Kidney (tissue), 14 donors: ENCODE data around the gene ANKUB1. TPM values are rescaled to one million over a fixed set of nuclear protein-coding genes. Genes with fewer than 3 reads are reported as not detected.

ENCODE experiments used
- DNase-seq, 5 donors: peaks; one replicate each; pipeline ENCODE4 v3.0.0-alpha.2; 2013 to 2020
- FAIRE-seq: peaks from 2 replicates; lab custom pipeline; 2012; peaks lifted over from hg19 to GRCh38; lab: Jason Lieb, UNC
- H3K27ac ChIP-seq, 2 donors: one replicate each; pipeline ENCODE4 v1.7.0; 2013; ENCODE audit warnings: low read depth in 2 of 2, low read length in 2 of 2, inconsistent platforms in 1 of 2
- H3K27me3 ChIP-seq: one replicate; pipeline ENCODE4 v1.7.1; 2013; ENCODE audit warnings: low read length, inconsistent platforms; ENCODE audit not compliant: control insufficient read depth, insufficient read depth
- H3K36me3 ChIP-seq, 3 donors: one replicate each; pipeline versions ENCODE4 v1.7.0 to v1.7.1; 2013; ENCODE audit warnings: low read length in 3 of 3, control low read depth in 1 of 3, inconsistent platforms in 1 of 3; ENCODE audit not compliant: insufficient read depth in 3 of 3, control insufficient read depth in 2 of 3
- H3K4me1 ChIP-seq, 3 donors: one replicate each; pipeline versions ENCODE4 v1.7.0 to v1.7.1; 2013; ENCODE audit warnings: low read length in 3 of 3, inconsistent platforms in 1 of 3, low read depth in 1 of 3; ENCODE audit not compliant: control insufficient read depth in 2 of 3, insufficient read depth in 2 of 3
- H3K4me3 ChIP-seq, 3 donors: one replicate each; pipeline versions ENCODE4 v1.7.0 to v1.8.1; 2013; ENCODE audit warnings: low read length in 3 of 3, control low read depth in 1 of 3, inconsistent platforms in 1 of 3
- H3K9ac ChIP-seq, 3 donors: one replicate each; pipeline versions ENCODE4 v1.7.0 to v1.7.1; 2013; ENCODE audit warnings: low read length in 3 of 3, control low read depth in 1 of 3, inconsistent platforms in 1 of 3
- H3K9me3 ChIP-seq, 3 donors: one replicate each; pipeline versions ENCODE4 v1.7.0 to v1.7.1; 2013; ENCODE audit warnings: low read length in 3 of 3, control low read depth in 1 of 3, inconsistent platforms in 1 of 3; ENCODE audit not compliant: control insufficient read depth in 2 of 3, insufficient read depth in 1 of 3
- CTCF ChIP-seq: IDR thresholded peaks from 3 replicates; pipeline ENCODE4 v1.5.1; 2012; ENCODE audit warnings: mild to moderate bottlenecking, moderate library complexity, borderline replicate concordance; ENCODE audit not compliant: insufficient read depth; ENCODE audit errors: extremely low read depth
- intact Hi-C: fragments of 100-400 bp; cut with DNase I; formaldehyde crosslinking; loops from one replicate; pipeline ENCODE4 v1.11.1; 2022
- polyA plus RNA-seq: library from polyadenylated mRNA; stranded (reverse); fragments of 350-450 nt; fragmentation: Illumina TruSeq; extraction: RNeasy Lipid Tissue Mini Kit (QIAGEN cat#74804); gene quantifications from one replicate; pipeline ENCODE4 v1.2.3, GENCODE V29; 2014; ENCODE audit warnings: low read depth, low replicate concordance; ENCODE audit not compliant: insufficient read depth
- total RNA-seq: library from RNA; stranded (reverse); fragmentation: NEBNext Ultra II Directional; extraction: Animal tissue kit (Norgen Biotek cat#: 25700); gene quantifications from one replicate; pipeline ENCODE4 v1.2.1, GENCODE V29; 2021
- donor health status: control.
- donor health status: control.
- donor health status: control.
- donor health status: control.
- donor health status: control.
- donor health status: DM: yes; HTN: yes; CAD: no.
- donor health status: Normal renal cell carcinoma (clear cell type).

Gene ANKUB1
- total and polyA plus RNA-seq, 2 donors from 2014 or later: not detected

- Histone ChIP-seq H3K36me3 (peaks cover 0 to 3% (median 2%) of the 10 kb centered on the region in 3 donors), H3K9me3 (no peaks in the 10 kb centered on the region), H3K4me1 (peaks cover 0 to 7% (median 0%) of the 10 kb centered on the region in 3 donors), H3K4me3 (peak within 1 kb of the TSS; percentile 88 to 93 (median 92)), H3K27me3 (no peaks in the 10 kb centered on the region), H3K9ac (peak within 1 kb of the TSS; percentile 78 to 92 (median 87)), H3K27ac (peak within 1 kb of the TSS in 1 of 2 donors; percentile 74)
- FAIRE-seq (no peak), DNase-seq (peak; percentile 80 to 94 (median 91))
- TF ChIP-seq CTCF: peak; percentile 32
- intact Hi-C loops: no loop called here
Measured at GRCh38 chr3:149752051-149752787, 40.1 kb downstream of the ANKUB1 start, which contains the start of gene COMMD2. Gene COMMD2 (minus strand): TSS chr3:149752489. CDS start chr3:149752444, 45 bp downstream.

- Histone ChIP-seq H3K27me3 (no peaks in the 10 kb centered on the region), H3K4me3 (peak overlapping the region; percentile 88 to 93 (median 92)), H3K9me3 (no peaks in the 10 kb centered on the region), H3K9ac (peak overlapping the region in 2 of 3 donors; percentile 78 to 92), H3K4me1 (peaks cover 0 to 7% (median 0%) of the 10 kb centered on the region in 3 donors), H3K36me3 (peaks cover 0 to 7% (median 5%) of the 10 kb centered on the region in 3 donors), H3K27ac (no peak overlapping the region)
- intact Hi-C loops: no loop called here
- no peak for TF ChIP-seq CTCF
- DNase-seq: peak in 2 of 5 donors; percentile 7 to 10
- FAIRE-seq: no peak
Measured at GRCh38 chr3:149751551-149751950, 40.8 kb downstream of the ANKUB1 start.

GRCh38 chr3:149744606-149745005, 47.7 kb downstream of the ANKUB1 start:
- FAIRE-seq (no peak), DNase-seq (no peak)
- H3K36me3 ChIP-seq: peaks cover 0 to 15% (median 15%) of the 10 kb centered on the region in 3 donors
- intact Hi-C loops: no loop called here
- TF ChIP-seq CTCF: no peak
- H3K4me3 ChIP-seq: no peak overlapping the region
- no peaks in the 10 kb centered on the region for H3K4me1 ChIP-seq
- no peaks in the 10 kb centered on the region for H3K27me3 ChIP-seq
- no peak overlapping the region for H3K27ac ChIP-seq
- H3K9ac ChIP-seq: no peak overlapping the region
- no peaks in the 10 kb centered on the region for H3K9me3 ChIP-seq
